ENCODE results near the gene NOL12. TPM values are rescaled to one million over a fixed set of nuclear protein-coding genes. Genes with fewer than 3 reads are reported as not detected.
"Not testable (repeated sequence)": the region's sequence is repeated elsewhere in the genome, so short reads cannot be mapped to it uniquely, and the experiment has no call there.

NOL12 gene
- total RNA-seq, 2 donors from 2014 or later: 31.3 to 36.3 TPM

GRCh38 chr22:37697538-37697835, 11.3 kb downstream of the NOL12 start:
- Mint-ChIP-seq H3K27ac (no peak overlapping the region), H3K4me3 (no peak overlapping the region), H3K27me3 (ENCODE audit: low read depth) (no peaks in the 10 kb centered on the region), H3K9me3 (no peaks in the 10 kb centered on the region), H3K36me3 (ENCODE audit: insufficient read depth in 2 of 2) (peaks cover 2 to 5% of the 10 kb centered on the region in 2 donors), H3K4me1 (ENCODE audit: low read depth) (peaks cover 18% of the 10 kb centered on the region)
- DNase-seq (no peak), ATAC-seq (replicated peaks in 1 of 2) (no peak)

GRCh38 chr22:37701141-37701786, 15.1 kb downstream of the NOL12 start:
- H3K27me3 Mint-ChIP-seq (ENCODE audit: low read depth): no peaks in the 10 kb centered on the region
- no peak overlapping the region for H3K27ac Mint-ChIP-seq
- H3K4me1 Mint-ChIP-seq (ENCODE audit: low read depth): peaks cover 9% of the 10 kb centered on the region
- no peaks in the 10 kb centered on the region for H3K9me3 Mint-ChIP-seq
- DNase-seq (no peak), ATAC-seq (replicated peaks in 1 of 2) (no peak)
- H3K4me3 Mint-ChIP-seq: no peak overlapping the region
- no peaks in the 10 kb centered on the region for H3K36me3 Mint-ChIP-seq (ENCODE audit: insufficient read depth in 2 of 2)

DNA sequence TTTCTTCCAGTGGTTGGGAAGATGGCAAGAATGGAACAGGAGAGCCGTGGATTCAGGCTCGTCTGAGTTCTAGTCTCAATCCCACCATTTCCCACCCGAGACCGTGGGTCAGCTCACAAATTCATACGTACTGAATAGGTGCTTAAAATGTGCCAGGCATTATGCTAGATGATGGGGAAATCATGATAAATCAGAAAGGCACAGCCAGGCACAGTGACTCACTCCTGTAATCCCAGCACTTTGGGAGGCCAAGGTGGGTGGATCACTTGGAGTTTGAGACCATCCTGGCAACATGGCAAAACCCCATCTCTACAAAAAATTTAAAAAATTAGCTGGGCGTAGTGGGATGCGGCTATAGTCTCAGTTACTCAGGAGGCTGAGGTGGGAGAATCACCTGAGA, 17.8 kb downstream of the NOL12 start:
- ATAC-seq (replicated peaks in 1 of 2) (no peak), DNase-seq (no peak)
- Mint-ChIP-seq H3K36me3 (ENCODE audit: insufficient read depth in 2 of 2) (no peaks in the 10 kb centered on the region), H3K9me3 (no peaks in the 10 kb centered on the region), H3K4me1 (ENCODE audit: low read depth) (no peaks in the 10 kb centered on the region), H3K4me3 (no peak overlapping the region), H3K27me3 (ENCODE audit: low read depth) (no peaks in the 10 kb centered on the region), H3K27ac (no peak overlapping the region)

DNA sequence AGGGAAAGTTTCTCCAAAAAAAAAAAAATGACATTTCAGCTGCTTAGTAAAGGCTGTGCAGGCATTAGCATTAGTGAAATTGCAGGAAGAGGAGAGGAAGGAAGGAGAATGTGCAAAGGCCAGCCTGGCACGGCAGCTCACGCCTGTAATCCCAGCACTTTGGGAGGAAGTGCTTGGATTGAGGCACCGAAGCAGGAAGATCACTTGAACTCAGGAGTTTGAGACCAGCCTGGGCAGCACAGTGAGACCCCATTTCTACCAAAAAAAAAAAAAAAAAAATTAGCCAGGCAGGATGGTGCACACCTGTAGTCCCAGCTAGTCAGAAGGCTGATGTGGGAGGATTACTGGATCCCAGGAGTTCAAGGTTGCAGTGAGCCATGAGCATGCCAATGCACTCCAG, 18.5 kb downstream of the NOL12 start:
- no peak for ATAC-seq (replicated peaks in 1 of 2)
- no peak for DNase-seq
- H3K4me1 Mint-ChIP-seq (ENCODE audit: low read depth): no peaks in the 10 kb centered on the region
- H3K27ac Mint-ChIP-seq: no peak overlapping the region
- H3K9me3 Mint-ChIP-seq: no peaks in the 10 kb centered on the region
- no peaks in the 10 kb centered on the region for H3K36me3 Mint-ChIP-seq (ENCODE audit: insufficient read depth in 2 of 2)
- H3K4me3 Mint-ChIP-seq: no peak overlapping the region
- no peaks in the 10 kb centered on the region for H3K27me3 Mint-ChIP-seq (ENCODE audit: low read depth)

- Mint-ChIP-seq H3K27me3 (ENCODE audit: low read depth) (no peaks in the 10 kb centered on the region), H3K36me3 (ENCODE audit: insufficient read depth in 2 of 2) (no peaks in the 10 kb centered on the region), H3K4me1 (ENCODE audit: low read depth) (no peaks in the 10 kb centered on the region), H3K9me3 (no peaks in the 10 kb centered on the region), H3K4me3 (no peak overlapping the region), H3K27ac (no peak overlapping the region)
- DNase-seq (no peak), ATAC-seq (replicated peaks in 1 of 2) (no peak)
Observed at GRCh38 chr22:37705205-37705604, 19.1 kb downstream of the NOL12 start.

DNA sequence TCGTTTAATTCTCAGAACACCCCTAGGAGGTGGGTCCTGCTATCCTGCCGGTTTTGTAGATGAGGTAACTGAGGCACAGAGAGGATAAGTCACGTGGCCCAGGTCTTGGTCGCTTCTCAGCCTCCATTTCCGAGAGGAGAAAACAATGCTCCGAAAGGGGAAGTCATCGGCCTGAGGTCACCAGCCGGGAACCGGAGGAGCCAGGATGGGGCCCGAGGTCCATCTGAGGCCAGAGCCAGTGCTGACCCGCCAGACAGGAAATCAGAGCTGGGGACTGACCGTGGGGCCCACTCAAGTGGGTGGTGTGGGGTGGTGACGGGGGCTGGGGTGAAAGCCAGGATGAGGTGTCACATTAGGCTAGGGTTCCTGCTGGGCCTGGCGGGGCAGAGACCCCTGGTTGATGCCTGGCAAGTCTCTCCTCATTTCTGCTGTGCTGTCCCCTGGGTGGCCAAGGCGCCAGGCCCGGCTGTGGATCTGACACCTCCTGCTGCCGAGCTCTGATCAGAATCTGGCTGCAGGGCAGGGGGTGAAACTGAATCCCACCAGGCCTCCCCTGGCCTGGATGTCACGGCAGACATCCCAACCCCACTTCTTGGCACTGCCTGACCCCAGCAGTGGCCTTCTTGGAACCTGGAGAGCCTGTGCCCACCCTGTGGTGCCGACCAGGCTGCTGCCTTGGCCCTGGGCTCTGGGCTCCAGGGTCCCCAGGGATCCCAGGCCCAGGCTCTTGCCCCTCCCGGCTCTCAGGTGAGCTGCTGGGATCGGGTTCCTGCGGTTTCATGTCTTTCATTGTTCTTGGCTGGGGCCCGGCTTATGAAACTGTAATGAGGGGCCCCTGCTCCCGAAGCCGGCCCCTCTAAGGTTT, 22.7 kb downstream of the NOL12 start:
- DNase-seq: no peak
- Mint-ChIP-seq H3K4me3 (no peak overlapping the region), H3K27me3 (ENCODE audit: low read depth) (no peaks in the 10 kb centered on the region), H3K4me1 (ENCODE audit: low read depth) (no peaks in the 10 kb centered on the region), H3K36me3 (ENCODE audit: insufficient read depth in 2 of 2) (no peaks in the 10 kb centered on the region), H3K27ac (no peak overlapping the region), H3K9me3 (no peaks in the 10 kb centered on the region)
- ATAC-seq (replicated peaks in 1 of 2): no peak

DNA sequence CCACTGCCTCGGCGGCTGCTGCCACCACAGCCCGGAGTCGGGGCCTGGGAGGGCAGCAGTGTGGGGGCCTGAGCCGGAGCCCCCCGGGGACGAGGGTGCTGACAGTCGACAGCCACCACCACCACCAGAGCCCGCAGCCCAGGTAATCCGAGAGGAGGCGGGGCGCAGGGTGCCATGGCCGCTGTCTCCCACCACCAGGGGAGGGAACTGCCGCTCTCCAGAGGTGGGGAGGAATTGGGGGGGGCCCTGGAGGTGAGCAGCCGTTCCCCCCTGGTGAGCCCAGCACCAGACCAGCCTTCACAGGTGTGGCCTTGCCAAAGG, 23.3 kb downstream of the NOL12 start:
- no peak overlapping the region for H3K4me3 Mint-ChIP-seq
- no peaks in the 10 kb centered on the region for H3K27me3 Mint-ChIP-seq (ENCODE audit: low read depth)
- no peak for ATAC-seq (replicated peaks in 1 of 2)
- H3K9me3 Mint-ChIP-seq: no peaks in the 10 kb centered on the region
- DNase-seq: no peak
- no peak overlapping the region for H3K27ac Mint-ChIP-seq
- H3K4me1 Mint-ChIP-seq (ENCODE audit: low read depth): no peaks in the 10 kb centered on the region
- no peaks in the 10 kb centered on the region for H3K36me3 Mint-ChIP-seq (ENCODE audit: insufficient read depth in 2 of 2)

DNA sequence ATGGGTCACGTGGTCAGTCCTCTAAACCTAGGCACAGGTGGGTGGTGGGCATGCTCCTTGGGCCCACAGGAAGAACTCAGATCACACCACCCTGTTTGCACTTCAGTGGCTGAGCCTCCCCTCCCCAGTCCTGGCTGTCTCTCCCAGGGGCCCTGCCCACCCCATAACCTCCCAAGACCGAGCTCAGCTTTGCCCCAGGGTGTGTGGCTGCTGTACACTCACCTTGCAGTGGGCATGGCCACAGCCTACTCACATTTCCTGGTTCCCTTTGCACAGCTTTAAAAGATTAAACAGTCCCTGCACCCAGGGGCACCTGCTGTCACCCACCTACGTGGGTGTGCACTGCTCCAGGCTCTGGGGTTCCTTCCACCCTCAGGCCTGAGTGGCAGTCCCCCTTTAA, 24.5 kb downstream of the NOL12 start:
- Mint-ChIP-seq H3K4me1 (ENCODE audit: low read depth) (no peaks in the 10 kb centered on the region), H3K27me3 (ENCODE audit: low read depth) (no peaks in the 10 kb centered on the region), H3K27ac (no peak overlapping the region), H3K9me3 (no peaks in the 10 kb centered on the region), H3K4me3 (no peak overlapping the region), H3K36me3 (ENCODE audit: insufficient read depth in 2 of 2) (no peaks in the 10 kb centered on the region)
- ATAC-seq (replicated peaks in 1 of 2) (no peak), DNase-seq (no peak)

GRCh38 chr22:37711490-37711889, 25.3 kb downstream of the NOL12 start:
- H3K27ac Mint-ChIP-seq: no peak overlapping the region
- no peaks in the 10 kb centered on the region for H3K36me3 Mint-ChIP-seq (ENCODE audit: insufficient read depth in 2 of 2)
- H3K27me3 Mint-ChIP-seq (ENCODE audit: low read depth): no peaks in the 10 kb centered on the region

GRCh38 chr22:37713761-37714160, 27.6 kb downstream of the NOL12 start:
- no peak overlapping the region for H3K4me3 Mint-ChIP-seq
- no peak for ATAC-seq (replicated peaks in 1 of 2)
- no peaks in the 10 kb centered on the region for H3K36me3 Mint-ChIP-seq (ENCODE audit: insufficient read depth in 2 of 2)
- no peak for DNase-seq
- H3K9me3 Mint-ChIP-seq: no peaks in the 10 kb centered on the region
- no peak overlapping the region for H3K27ac Mint-ChIP-seq
- H3K4me1 Mint-ChIP-seq (ENCODE audit: low read depth): no peaks in the 10 kb centered on the region
- H3K27me3 Mint-ChIP-seq (ENCODE audit: low read depth): no peaks in the 10 kb centered on the region

More at GRCh38 chr22:37711490-37711889, 25.3 kb downstream of the NOL12 start:
- Mint-ChIP-seq H3K9me3 (no peaks in the 10 kb centered on the region), H3K4me3 (no peak overlapping the region), H3K4me1 (ENCODE audit: low read depth) (no peaks in the 10 kb centered on the region)
- DNase-seq (no peak), ATAC-seq (replicated peaks in 1 of 2) (no peak)

- H3K4me1 Mint-ChIP-seq (ENCODE audit: low read depth): peaks cover 4% of the 10 kb centered on the region
- no peak overlapping the region for H3K27ac Mint-ChIP-seq
- no peaks in the 10 kb centered on the region for H3K27me3 Mint-ChIP-seq (ENCODE audit: low read depth)
- H3K9me3 Mint-ChIP-seq: no peaks in the 10 kb centered on the region
- no peaks in the 10 kb centered on the region for H3K36me3 Mint-ChIP-seq (ENCODE audit: insufficient read depth in 2 of 2)
- ATAC-seq (replicated peaks in 1 of 2) (no peak), DNase-seq (no peak)
- no peak overlapping the region for H3K4me3 Mint-ChIP-seq
Observed at GRCh38 chr22:37714634-37715033, 28.5 kb downstream of the NOL12 start.

- Mint-ChIP-seq H3K36me3 (ENCODE audit: insufficient read depth in 2 of 2) (no peaks in the 10 kb centered on the region), H3K27ac (no peak overlapping the region), H3K27me3 (ENCODE audit: low read depth) (no peaks in the 10 kb centered on the region), H3K4me1 (ENCODE audit: low read depth) (peaks cover 7% of the 10 kb centered on the region), H3K4me3 (no peak overlapping the region), H3K9me3 (no peaks in the 10 kb centered on the region)
- no peak for DNase-seq
- ATAC-seq (replicated peaks in 1 of 2): no peak
Observed at GRCh38 chr22:37715760-37716159, 29.6 kb downstream of the NOL12 start.

- Mint-ChIP-seq H3K9me3 (no peaks in the 10 kb centered on the region), H3K36me3 (ENCODE audit: insufficient read depth in 2 of 2) (no peaks in the 10 kb centered on the region), H3K27me3 (ENCODE audit: low read depth) (no peaks in the 10 kb centered on the region), H3K4me3 (no peak overlapping the region), H3K27ac (no peak overlapping the region), H3K4me1 (ENCODE audit: low read depth) (peaks cover 7% of the 10 kb centered on the region)
- DNase-seq (no peak), ATAC-seq (replicated peaks in 1 of 2) (no peak)
Observed at GRCh38 chr22:37716708-37717107, 30.6 kb downstream of the NOL12 start.

GRCh38 chr22:37717235-37717634, 31.1 kb downstream of the NOL12 start:
- H3K9me3 Mint-ChIP-seq; ATAC-seq (replicated peaks in 1 of 2); H3K4me1 Mint-ChIP-seq (ENCODE audit: low read depth); H3K36me3 Mint-ChIP-seq (ENCODE audit: insufficient read depth in 2 of 2); H3K4me3 Mint-ChIP-seq; DNase-seq; H3K27me3 Mint-ChIP-seq (ENCODE audit: low read depth); H3K27ac Mint-ChIP-seq: not testable (repeated sequence)

Data from activated T-cell treated with anti-CD3 and anti-CD28 coated beads, Interleukin-2, amount 50 U/mL, for 72 hours (primary cell).